SIG-M5 treated with dmso at 0.1 percent for 504 hours (cell line): ENCODE data around the gene RAMACL.
"Not testable (repeated sequence)": the region's sequence is repeated elsewhere in the genome, so short reads cannot be mapped to it uniquely, and the experiment has no call there.

ENCODE experiments used
- DNase-seq: peaks from one replicate; lab custom pipeline; 2025; ENCODE audit not compliant: unreplicated experiment; lab: John Stamatoyannopoulos, UW

The RAMACL gene

GRCh38 chr6:166586424-166587156 is at the start of gene RAMACL:
TSS of gene RAMACL (minus strand) at chr6:166586678. CDS start at chr6:166586477, 201 bp downstream.
- DNase-seq: no peak

- DNase-seq: no peak
These were observed 48.8 kb upstream of the RAMACL start for GRCh38 chr6:166635013-166635970.

- DNase-seq: not testable (repeated sequence)
These were observed 48.1 kb upstream of the RAMACL start for GRCh38 chr6:166634581-166634980.

GRCh38 chr6:166633732-166634535 is 47.5 kb upstream of the RAMACL start:
- DNase-seq: peak; percentile 53

- DNase-seq: no peak
These were observed 46.3 kb upstream of the RAMACL start for GRCh38 chr6:166632731-166633130.

GRCh38 chr6:166630462-166630861 is 44.0 kb upstream of the RAMACL start:
- no peak for DNase-seq

- DNase-seq: no peak
These were observed 43.1 kb upstream of the RAMACL start for GRCh38 chr6:166629628-166630027.

- DNase-seq: peak; percentile 13
These were observed 41.7 kb upstream of the RAMACL start for GRCh38 chr6:166627875-166628801.

GRCh38 chr6:166627033-166627874 is 40.8 kb upstream of the RAMACL start, which contains the start of gene RPS6KA2:
TSS of gene RPS6KA2 (minus strand) at chr6:166627251. CDS start at chr6:166627019, 232 bp downstream.
- DNase-seq: peak; percentile 95

GRCh38 chr6:166626177-166627032 is 39.9 kb upstream of the RAMACL start:
- peak; percentile 16 for DNase-seq

GRCh38 chr6:166625356-166625755 is 38.9 kb upstream of the RAMACL start:
- DNase-seq: no peak

- peak; percentile 29 for DNase-seq
These were observed 37.8 kb upstream of the RAMACL start for GRCh38 chr6:166624275-166624674.

- DNase-seq: no peak
These were observed 36.8 kb upstream of the RAMACL start for GRCh38 chr6:166623318-166623717.

GRCh38 chr6:166621114-166621540 is 34.6 kb upstream of the RAMACL start:
- no peak for DNase-seq

- DNase-seq: no peak
These were observed 34.1 kb upstream of the RAMACL start for GRCh38 chr6:166620478-166621113.

GRCh38 chr6:166619912-166620311 is 33.4 kb upstream of the RAMACL start:
- no peak for DNase-seq
